Measurements from ENCODE around the gene ICAM3. TPM values are rescaled to one million over a fixed set of nuclear protein-coding genes. Genes with fewer than 3 reads are reported as not detected.

ICAM3 gene
- total RNA-seq, 4 donors from 2014 or later: 5.5 to 20.6 (median 10.8) TPM

GRCh38 chr19:10316229-10317044, 23.0 kb downstream of the ICAM3 start:
- Histone ChIP-seq H3K9me3 (no peaks in the 10 kb centered on the region), H3K27me3 (no peaks in the 10 kb centered on the region), H3K27ac (peak overlapping the region in 2 of 4 donors; percentile 43 to 80), H3K36me3 (peaks cover 0 to 46% (median 0%) of the 10 kb centered on the region in 3 donors), H3K4me1 (peaks cover 4 to 26% (median 8%) of the 10 kb centered on the region in 4 donors), H3K4me3 (peak overlapping the region in 3 of 4 donors; percentile 54 to 93 (median 81))
- no peak for TF ChIP-seq CTCF (IDR thresholded peaks at IDR 0.05)
- no peak for TF ChIP-seq POLR2A (IDR thresholded peaks at IDR 0.05)
- DNase-seq: no peak

- Histone ChIP-seq H3K4me3 (peak within 1 kb of the TSS; percentile 54 to 93 (median 82)), H3K36me3 (peaks cover 0 to 37% (median 0%) of the 10 kb centered on the region in 3 donors), H3K27ac (peak within 1 kb of the TSS; percentile 16 to 80 (median 35)), H3K27me3 (no peaks in the 10 kb centered on the region), H3K4me1 (peaks cover 4 to 18% (median 5%) of the 10 kb centered on the region in 4 donors), H3K9me3 (no peaks in the 10 kb centered on the region)
- peak; percentile 89 to 94 (median 93) for DNase-seq
- no peak for TF ChIP-seq CTCF (IDR thresholded peaks at IDR 0.05)
- no peak for TF ChIP-seq POLR2A (IDR thresholded peaks at IDR 0.05)
These were observed 23.8 kb downstream of the ICAM3 start, which contains the start of gene FDX2 for GRCh38 chr19:10315335-10316214. Gene FDX2 (minus strand): TSS chr19:10316015. CDS start chr19:10315996, 19 bp downstream.

- Histone ChIP-seq H3K4me1 (peaks cover 0 to 2% (median 0%) of the 10 kb centered on the region in 4 donors), H3K27ac (no peak within 1 kb of the TSS), H3K4me3 (no peak within 1 kb of the TSS), H3K27me3 (no peaks in the 10 kb centered on the region), H3K36me3 (no peaks in the 10 kb centered on the region), H3K9me3 (no peaks in the 10 kb centered on the region)
- TF ChIP-seq POLR2A (IDR thresholded peaks at IDR 0.05) (no peak), CTCF (IDR thresholded peaks at IDR 0.05) (no peak)
- no peak for DNase-seq
These were observed 30.0 kb downstream of the ICAM3 start, which contains the start of gene ZGLP1 for GRCh38 chr19:10309423-10309822. Gene ZGLP1 (minus strand): TSS chr19:10309815.

- H3K4me3 ChIP-seq: no peak overlapping the region
- H3K4me1 ChIP-seq: no peaks in the 10 kb centered on the region
- no peaks in the 10 kb centered on the region for H3K9me3 ChIP-seq
- DNase-seq: no peak
- H3K36me3 ChIP-seq: no peaks in the 10 kb centered on the region
- H3K27ac ChIP-seq: no peak overlapping the region
- H3K27me3 ChIP-seq: no peaks in the 10 kb centered on the region
- TF ChIP-seq CTCF (IDR thresholded peaks at IDR 0.05): no peak
- no peak for TF ChIP-seq POLR2A (IDR thresholded peaks at IDR 0.05)
These were observed 33.1 kb downstream of the ICAM3 start for GRCh38 chr19:10306327-10306726.

GRCh38 chr19:10305139-10305806, 34.2 kb downstream of the ICAM3 start:
- Histone ChIP-seq H3K4me3 (no peak overlapping the region), H3K36me3 (no peaks in the 10 kb centered on the region), H3K9me3 (no peaks in the 10 kb centered on the region), H3K27ac (no peak overlapping the region), H3K27me3 (no peaks in the 10 kb centered on the region), H3K4me1 (no peaks in the 10 kb centered on the region)
- TF ChIP-seq CTCF (IDR thresholded peaks at IDR 0.05) (no peak), POLR2A (IDR thresholded peaks at IDR 0.05) (no peak)
- DNase-seq: no peak

Data from Peyer's patch (tissue), 4 donors.